Stimulated activated naive CD4-positive, alpha-beta T cell (primary cell): Measurements from ENCODE around the gene WDR12.
"Not testable (repeated sequence)": the region's sequence is repeated elsewhere in the genome, so short reads cannot be mapped to it uniquely, and the experiment has no call there.

Experiments used
- DNase-seq, 6 experiments: peaks; one replicate each; lab custom pipeline; 2025; lab: John Stamatoyannopoulos, UW

The WDR12 gene

GRCh38 chr2:202883987-202884675 lies 27.3 kb downstream of the WDR12 start:
- no peak for DNase-seq

GRCh38 chr2:202881570-202881969 lies 29.9 kb downstream of the WDR12 start:
- DNase-seq = no peak

GRCh38 chr2:202877699-202878098 lies 33.8 kb downstream of the WDR12 start:
- no peak for DNase-seq

GRCh38 chr2:202871300-202872141 lies 40.0 kb downstream of the WDR12 start, which contains the start of gene ICA1L:
Gene ICA1L, minus strand, starts transcription at chr2:202871766. Its CDS starts 42,757 bp downstream, at chr2:202829009.
- DNase-seq = peak; percentile 7 to 53 (median 29)

GRCh38 chr2:202870431-202871299 lies 40.8 kb downstream of the WDR12 start:
- peak; percentile 16 to 75 (median 42) for DNase-seq

- DNase-seq = no peak
These were observed 49.5 kb downstream of the WDR12 start for GRCh38 chr2:202861987-202862386.

- DNase-seq = no peak
These were observed 52.9 kb downstream of the WDR12 start for GRCh38 chr2:202858601-202859000.

- DNase-seq = not testable (repeated sequence)
These were observed 62.1 kb downstream of the WDR12 start for GRCh38 chr2:202849343-202849742.

GRCh38 chr2:202848813-202849212 lies 62.7 kb downstream of the WDR12 start:
- DNase-seq = no peak

- DNase-seq = no peak
These were observed 63.6 kb downstream of the WDR12 start for GRCh38 chr2:202847693-202848524.

GRCh38 chr2:202844656-202845055 lies 66.8 kb downstream of the WDR12 start:
- no peak for DNase-seq

GRCh38 chr2:202842690-202843089 lies 68.8 kb downstream of the WDR12 start:
- DNase-seq = no peak

GRCh38 chr2:202841090-202841867 lies 70.2 kb downstream of the WDR12 start:
- DNase-seq = no peak

- peak in 5 of 6 experiments; percentile 1 to 52 (median 25) for DNase-seq
These were observed 79.9 kb downstream of the WDR12 start for GRCh38 chr2:202831242-202832220.

GRCh38 chr2:202824901-202825300 lies 86.6 kb downstream of the WDR12 start:
- no peak for DNase-seq
